K562 (cell line): ENCODE results near the gene CDC42SE2. TPM values are rescaled to one million over a fixed set of nuclear protein-coding genes. Genes with fewer than 3 reads are reported as not detected.

Experiments used
- ATAC-seq: fragments of 200-7000 bp; cut with Tn5 transposase; 3 replicates; pipeline ENCODE4 v1.9.1; 2020; ENCODE audit warnings: moderate library complexity
- BruUV-seq: library from RNA; stranded (reverse); fragments of 400-500 nt; replicated peaks from 2 replicates; lab custom pipeline; 2021; lab: Mats Ljungman, UMichigan
- CTCF ChIA-PET: fragments of 300-600 bp; formaldehyde crosslinking; extraction: SDS; loops from one replicate; lab custom pipeline; 2021; ENCODE audit warnings: low intra/inter-chr PET ratio; lab: Yijun Ruan, JAX
- POLR2A ChIA-PET: fragments of 300-600, 350-650 bp; sonication (Branson Sonifier 250); formaldehyde crosslinking; extraction: SDS; loops from one replicate; lab custom pipeline; 2021; ENCODE audit warnings: antibody characterized with exemption, inconsistent platforms; lab: Yijun Ruan, JAX
- DNase-seq, 4 experiments: peaks; one replicate each; pipeline versions ENCODE4 v3.0.0 to v3.0.0-alpha.2; 2011 to 2018; ENCODE audit warnings: low spot score in 3 of 4, mixed read lengths in 3 of 4; ENCODE audit errors: extremely low read depth in 1 of 4
- FAIRE-seq: peaks from 2 replicates; lab custom pipeline; 2011; peaks lifted over from hg19 to GRCh38; lab: Jason Lieb, UNC
- H2AFZ ChIP-seq: 2 replicates; pipeline ENCODE4 v1.6.0; 2011; ENCODE audit warnings: low read depth, low read length, control low read depth, inconsistent platforms
- H3K27ac ChIP-seq: fragments of 200-600 bp; 3 replicates; pipeline ENCODE4 v1.8.0; 2011; ENCODE audit warnings: low read depth, mild to moderate bottlenecking, control low read depth, inconsistent platforms, low read length, moderate library complexity, mixed read lengths; ENCODE audit errors: extremely low read depth
- H3K27me3 ChIP-seq, 2 experiments: fragments of 300-600 bp in 1 of 2; 2 replicates in 1 of 2; 3 replicates in 1 of 2; pipeline versions ENCODE4 v1.6.0 to v1.8.0; 2011; ENCODE audit warnings: inconsistent platforms in 2 of 2, low read length in 2 of 2, mild to moderate bottlenecking in 1 of 2, mixed read lengths in 1 of 2, moderate library complexity in 1 of 2; ENCODE audit not compliant: control insufficient read depth in 2 of 2, insufficient read depth in 2 of 2
- H3K36me3 ChIP-seq: fragments of 300-600 bp; 3 replicates; pipeline ENCODE4 v1.8.0; 2011; ENCODE audit warnings: mild to moderate bottlenecking, low read length, inconsistent platforms; ENCODE audit not compliant: control insufficient read depth, insufficient read depth
- H3K4me1 ChIP-seq, 2 experiments: fragments of 200-600 bp in 1 of 2; replicated peaks in 1 of 2; 2 replicates in 1 of 2; 3 replicates in 1 of 2; pipeline versions ENCODE4 v1.5.1 to v1.8.0; 2011; ENCODE audit warnings: inconsistent platforms in 2 of 2, low read length in 2 of 2, mild to moderate bottlenecking in 1 of 2, mixed read lengths in 1 of 2, moderate library complexity in 1 of 2; ENCODE audit not compliant: control insufficient read depth in 2 of 2, insufficient read depth in 2 of 2
- H3K4me2 ChIP-seq: 2 replicates; pipeline ENCODE4 v1.6.1; 2011; ENCODE audit warnings: low read length, control low read depth, inconsistent platforms, mixed read lengths; ENCODE audit not compliant: insufficient read depth
- H3K4me3 ChIP-seq: fragments of 200-600 bp; sonication (generic), shearing (Covaris generic); 2 replicates; pipeline ENCODE4 v1.5.1; 2016; ENCODE audit warnings: control low read depth, inconsistent platforms
- H3K79me2 ChIP-seq: fragments of 200-600 bp; 3 replicates; pipeline ENCODE4 v1.8.0; 2011; ENCODE audit warnings: low read length, inconsistent platforms; ENCODE audit not compliant: control insufficient read depth, insufficient read depth
- H3K9ac ChIP-seq, 2 experiments: 2 replicates each; pipeline versions ENCODE4 v1.6.0 to v1.6.1; 2011; ENCODE audit warnings: low read depth in 2 of 2, low read length in 2 of 2, control low read depth in 1 of 2, inconsistent platforms in 1 of 2, mild to moderate bottlenecking in 1 of 2, mixed read lengths in 1 of 2; ENCODE audit not compliant: insufficient read depth in 1 of 2
- H3K9me1 ChIP-seq: one replicate; pipeline ENCODE4 v1.6.0; 2011; ENCODE audit warnings: inconsistent platforms, mild to moderate bottlenecking, low read length, moderate library complexity; ENCODE audit not compliant: control insufficient read depth, insufficient read depth
- H3K9me3 ChIP-seq: replicated peaks from 2 replicates; pipeline ENCODE4 v1.5.1; 2011; ENCODE audit warnings: low read depth, low read length, inconsistent platforms; ENCODE audit not compliant: control insufficient read depth, insufficient read depth
- H4K20me1 ChIP-seq: replicated peaks from 2 replicates; pipeline ENCODE4 v1.6.1; 2011; ENCODE audit warnings: low read length, inconsistent platforms, mixed read lengths; ENCODE audit not compliant: control insufficient read depth, insufficient read depth
- MTF1 ChIP-seq: fragments of 250-450 bp; sonication (Bioruptor Pico); IDR thresholded peaks from 2 replicates; pipeline ENCODE4 v1.9.0; 2021; ENCODE audit warnings: moderate library complexity, mild to moderate bottlenecking, inconsistent platforms, borderline replicate concordance
- SMARCB1 ChIP-seq: IDR thresholded peaks from 2 replicates; pipeline ENCODE4 v1.6.1; 2011; ENCODE audit warnings: improper control_type of control experiment, low read depth; ENCODE audit not compliant: insufficient read length
- ZNF280A ChIP-seq: fragments of 450-650 bp; IDR thresholded peaks from 2 replicates; pipeline ENCODE4 v1.6.1; 2018; ENCODE audit warnings: mild to moderate bottlenecking, low read depth; ENCODE audit not compliant: partially characterized antibody
- ZNF551 ChIP-seq: fragments of 250-450 bp; sonication (Bioruptor Pico); IDR thresholded peaks from 2 replicates; pipeline ENCODE4 v1.5.0; 2021; ENCODE audit warnings: mild to moderate bottlenecking, moderate library complexity
- ZNF780A ChIP-seq: fragments of 250-450 bp; sonication (Bioruptor Pico); IDR thresholded peaks from 2 replicates; pipeline ENCODE4 v1.5.0; 2021; ENCODE audit warnings: mild to moderate bottlenecking
- WGBS: fragments of 100-300 bp; shearing (Covaris generic); methylation state at CpG from one replicate; pipeline ENCODE4 v1.1.6; 2016; ENCODE audit warnings: low coverage, mixed read lengths; ENCODE audit not compliant: insufficient coverage; ENCODE audit errors: missing lambda C conversion rate; 5-methylcytosine and 5-hydroxymethylcytosine counted together
- in situ Hi-C: fragments of 300-500 bp; cut with MboI; formaldehyde crosslinking; loops from 4 replicates; pipeline ENCODE4 v1.15.0; 2018; ENCODE audit warnings: inconsistent platforms, mixed read lengths
- intact Hi-C: fragments of 100-400 bp; cut with micrococcal nuclease; formaldehyde crosslinking; loops from 2 replicates; pipeline ENCODE4 v1.14.2; 2022
- polyA plus RNA-seq, 8 experiments: library from polyadenylated mRNA; depleted of rRNA in 4 of 8; stranded (reverse) in 5 of 8; unstranded in 3 of 8; fragments of >200 nt; fragmentation: Nextera tagmentation in 2 of 8; fragmentation: Illumina TruSeq in 1 of 8; extraction: Ambion mirVana in 2 of 8; extraction: Trizol in 1 of 8; gene quantifications; 2 replicates each; pipeline versions ENCODE4 v1.2.1 to v1.2.3, GENCODE V29; 2011 to 2014; ENCODE audit warnings: inconsistent platforms in 1 of 8, missing spikeins in 1 of 8
- total RNA-seq, 7 experiments: library from RNA; depleted of rRNA in 6 of 7; stranded (reverse); fragments of >200 nt in 6 of 7; fragmentation: Illumina TruSeq in 2 of 7; extraction: Trizol in 2 of 7; gene quantifications; 2 replicates each; pipeline versions ENCODE4 v1.2.1 to v1.2.3, GENCODE V29; 2011 to 2021; ENCODE audit warnings: low replicate concordance in 1 of 7
- TF ChIP-seq, protein P1 (sequence below), 2 experiments: fragments of 450-650 bp in 1 of 2; sonication (generic) in 1 of 2; formaldehyde crosslinking in 1 of 2; IDR thresholded peaks in 1 of 2; conservative IDR thresholded peaks in 1 of 2; 2 replicates each; pipeline versions ENCODE4 v1.6.1 to v1.8.1; 2016 to 2023; ENCODE audit warnings: mild to moderate bottlenecking in 2 of 2, moderate library complexity in 2 of 2, inconsistent platforms in 1 of 2, missing genetic modification reagents in 1 of 2

Gene CDC42SE2
- total and polyA plus RNA-seq, 9 of the 15 experiments (the other 6 are each of a cell fraction or from before 2014, with no cell fraction given) = 24.8 to 44.3 (median 32.7) TPM

GRCh38 chr5:131226899-131227298, 37.0 kb upstream of the CDC42SE2 start:
- no peak for ATAC-seq
- no TSS peak for BruUV-seq
- Histone ChIP-seq H3K36me3 (no peaks in the 10 kb centered on the region), H3K9me1 (no peaks in the 10 kb centered on the region), H3K27me3 (peaks cover 0 to 5% of the 10 kb centered on the region in 2 experiments; a peak in 1 of 5 replicates), H3K79me2 (no peaks in the 10 kb centered on the region), H3K4me1 (0 out of 5 replicates have a peak, but pooled peaks cover 0 to 4% of the 10 kb centered on the region in 2 experiments), H4K20me1 (no peaks in the 10 kb centered on the region)
- in situ Hi-C loops = no loop called here
- CTCF ChIA-PET = no interaction called here
- 11% methylated on average over 2 of the region's 2 CpGs for WGBS
- POLR2A ChIA-PET = interaction anchor here (1.0 to 1.2 kb wide), 2 partner anchors 9 to 13 kb away, joined by 3 to 4 read pairs; no protein-coding TSS in a partner anchor
- DNase-seq = no peak
- FAIRE-seq = no peak
- intact Hi-C loops = no loop called here
- TF ChIP-seq, protein P1, sequence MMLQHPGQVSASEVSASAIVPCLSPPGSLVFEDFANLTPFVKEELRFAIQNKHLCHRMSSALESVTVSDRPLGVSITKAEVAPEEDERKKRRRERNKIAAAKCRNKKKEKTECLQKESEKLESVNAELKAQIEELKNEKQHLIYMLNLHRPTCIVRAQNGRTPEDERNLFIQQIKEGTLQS (IDR thresholded peaks at IDR 0.05) = peak; percentile 28; the same call in 1 of the 2 replicates
- TF ChIP-seq, protein P1 (CRISPR knock-in tag; conservative IDR thresholded peaks at IDR 0.05) = no peak
- TF ChIP-seq ZNF551 = no peak
- TF ChIP-seq, all 486 proteins: peak for 1
- Histone ChIP-seq H3K4me3 (no peak overlapping the region), H3K4me2 (no peak overlapping the region), H3K9ac (no peak overlapping the region), H3K27ac (no peak overlapping the region), H3K9me3 (no peaks in the 10 kb centered on the region), H2AFZ (no peak overlapping the region)

GRCh38 chr5:131228646-131229045, 35.2 kb upstream of the CDC42SE2 start:
- H3K36me3 ChIP-seq = no peaks in the 10 kb centered on the region
- BruUV-seq = no TSS peak
- peaks cover 0 to 4% of the 10 kb centered on the region in 2 experiments; a peak in 1 of 5 replicates for H3K4me1 ChIP-seq
- H4K20me1 ChIP-seq = no peaks in the 10 kb centered on the region
- CTCF ChIA-PET = no interaction called here
- peak overlapping the region; percentile 57 for H2AFZ ChIP-seq
- POLR2A ChIA-PET = interaction anchor here (0.9 to 1.2 kb wide), 5 partner anchors 11 to 56 kb away, joined by 3 to 5 read pairs (median 4); partner anchors contain the start of gene CDC42SE2
- H3K9me1 ChIP-seq = no peaks in the 10 kb centered on the region
- H3K4me2 ChIP-seq = no peak overlapping the region; the same call in 1 of the 2 replicates
- H3K9me3 ChIP-seq = no peaks in the 10 kb centered on the region
- DNase-seq (no peak), ATAC-seq (peak; percentile 25; the same call in 1 of the 3 replicates), FAIRE-seq (no peak)
- peaks cover 0 to 5% of the 10 kb centered on the region in 2 experiments; a peak in 1 of 5 replicates for H3K27me3 ChIP-seq
- intact Hi-C loops = no loop called here
- H3K27ac ChIP-seq = no peak overlapping the region
- no peak overlapping the region for H3K4me3 ChIP-seq
- in situ Hi-C loops = no loop called here
- 24% methylated on average over 1 of the region's 1 CpG for WGBS
- no peak overlapping the region for H3K9ac ChIP-seq
- no peak for TF ChIP-seq ZNF280A
- no peak for TF ChIP-seq MTF1 (CRISPR knock-in tag)
- TF ChIP-seq SMARCB1 = no peak
- no peak for TF ChIP-seq ZNF780A
- TF ChIP-seq, all 486 proteins: peak for 0
- no peaks in the 10 kb centered on the region for H3K79me2 ChIP-seq
